ENCODE measurements around the gene NUDT1.

The NUDT1 gene

GRCh38 chr7:2205036-2205780 lies 36.8 kb upstream of the NUDT1 start:
- DNase-seq (ENCODE audit: low read depth) = no peak

GRCh38 chr7:2208712-2209111 lies 33.3 kb upstream of the NUDT1 start:
- DNase-seq (ENCODE audit: low read depth) = no peak

GRCh38 chr7:2209146-2209960 lies 32.7 kb upstream of the NUDT1 start:
- no peak for DNase-seq (ENCODE audit: low read depth)

- no peak for DNase-seq (ENCODE audit: low read depth)
These were observed 32.1 kb upstream of the NUDT1 start for GRCh38 chr7:2209961-2210323.

- DNase-seq (ENCODE audit: low read depth) = no peak
These were observed 31.3 kb upstream of the NUDT1 start for GRCh38 chr7:2210551-2211258.

GRCh38 chr7:2211259-2211880 lies 30.7 kb upstream of the NUDT1 start:
- DNase-seq (ENCODE audit: low read depth) = no peak

GRCh38 chr7:2211926-2212325 lies 30.1 kb upstream of the NUDT1 start:
- DNase-seq (ENCODE audit: low read depth) = no peak

GRCh38 chr7:2212906-2213305 lies 29.1 kb upstream of the NUDT1 start:
- DNase-seq (ENCODE audit: low read depth) = no peak

- no peak for DNase-seq (ENCODE audit: low read depth)
These were observed 28.3 kb upstream of the NUDT1 start for GRCh38 chr7:2213551-2214215.

GRCh38 chr7:2214636-2215035 lies 27.4 kb upstream of the NUDT1 start:
- no peak for DNase-seq (ENCODE audit: low read depth)

GRCh38 chr7:2215851-2216250 lies 26.2 kb upstream of the NUDT1 start:
- no peak for DNase-seq (ENCODE audit: low read depth)

GRCh38 chr7:2217206-2217605 lies 24.8 kb upstream of the NUDT1 start:
- no peak for DNase-seq (ENCODE audit: low read depth)

GRCh38 chr7:2217716-2218443 lies 24.1 kb upstream of the NUDT1 start:
- no peak for DNase-seq (ENCODE audit: low read depth)

GRCh38 chr7:2218444-2218785 lies 23.6 kb upstream of the NUDT1 start:
- DNase-seq (ENCODE audit: low read depth) = no peak

GRCh38 chr7:2219136-2219535 lies 22.9 kb upstream of the NUDT1 start:
- DNase-seq (ENCODE audit: low read depth) = no peak

- DNase-seq (ENCODE audit: low read depth) = no peak
These were observed 22.4 kb upstream of the NUDT1 start for GRCh38 chr7:2219606-2220005.

- DNase-seq (ENCODE audit: low read depth) = no peak
These were observed 22.0 kb upstream of the NUDT1 start for GRCh38 chr7:2220030-2220429.

GRCh38 chr7:2220506-2220905 lies 21.5 kb upstream of the NUDT1 start:
- no peak for DNase-seq (ENCODE audit: low read depth)

- DNase-seq (ENCODE audit: low read depth) = no peak
These were observed 21.1 kb upstream of the NUDT1 start for GRCh38 chr7:2220954-2221353.

- DNase-seq (ENCODE audit: low read depth) = no peak
These were observed 19.5 kb upstream of the NUDT1 start for GRCh38 chr7:2222516-2222915.

GRCh38 chr7:2223321-2223720 lies 18.7 kb upstream of the NUDT1 start:
- no peak for DNase-seq (ENCODE audit: low read depth)
